ENCODE results near the gene UHRF2.

DNA sequence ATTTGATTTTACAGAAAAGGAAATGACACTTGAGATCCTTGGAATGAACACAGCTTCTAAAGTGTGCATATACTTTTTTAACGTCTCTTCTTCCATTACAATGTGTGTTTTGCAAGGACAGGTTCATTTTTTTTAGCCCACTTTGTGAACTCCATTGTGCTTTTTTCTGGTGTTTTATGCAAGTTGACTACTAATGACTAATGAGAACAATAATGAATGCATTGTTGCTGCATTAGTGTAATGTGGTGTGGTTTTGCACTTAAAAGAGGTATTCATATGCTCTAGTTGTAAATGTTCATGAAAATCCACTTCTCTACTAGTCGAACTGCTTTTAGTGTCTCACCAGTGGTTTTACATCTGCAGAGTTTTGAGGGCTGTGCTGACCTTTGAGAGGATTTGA is 93.6 kb downstream of the UHRF2 start:
- TF ChIP-seq FOXK2 (IDR thresholded peaks at IDR 0.05) (no peak), KDM5B (CRISPR knock-in tag; IDR thresholded peaks at IDR 0.05; ENCODE audit: borderline replicate concordance) (no peak), SMC3 (IDR thresholded peaks at IDR 0.05; ENCODE audit: low read length) (no peak), ZNF670 (CRISPR knock-in tag; IDR thresholded peaks at IDR 0.05; ENCODE audit: borderline replicate concordance) (no peak), CC2D1A (CRISPR knock-in tag; IDR thresholded peaks at IDR 0.05) (no peak), ZBTB8A (CRISPR knock-in tag; IDR thresholded peaks at IDR 0.05; ENCODE audit: borderline replicate concordance, low read depth) (no peak)
- TF ChIP-seq, protein P1, sequence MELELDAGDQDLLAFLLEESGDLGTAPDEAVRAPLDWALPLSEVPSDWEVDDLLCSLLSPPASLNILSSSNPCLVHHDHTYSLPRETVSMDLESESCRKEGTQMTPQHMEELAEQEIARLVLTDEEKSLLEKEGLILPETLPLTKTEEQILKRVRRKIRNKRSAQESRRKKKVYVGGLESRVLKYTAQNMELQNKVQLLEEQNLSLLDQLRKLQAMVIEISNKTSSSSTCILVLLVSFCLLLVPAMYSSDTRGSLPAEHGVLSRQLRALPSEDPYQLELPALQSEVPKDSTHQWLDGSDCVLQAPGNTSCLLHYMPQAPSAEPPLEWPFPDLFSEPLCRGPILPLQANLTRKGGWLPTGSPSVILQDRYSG (CRISPR knock-in tag; IDR thresholded peaks at IDR 0.05), result no peak
- TF ChIP-seq, protein P2, sequence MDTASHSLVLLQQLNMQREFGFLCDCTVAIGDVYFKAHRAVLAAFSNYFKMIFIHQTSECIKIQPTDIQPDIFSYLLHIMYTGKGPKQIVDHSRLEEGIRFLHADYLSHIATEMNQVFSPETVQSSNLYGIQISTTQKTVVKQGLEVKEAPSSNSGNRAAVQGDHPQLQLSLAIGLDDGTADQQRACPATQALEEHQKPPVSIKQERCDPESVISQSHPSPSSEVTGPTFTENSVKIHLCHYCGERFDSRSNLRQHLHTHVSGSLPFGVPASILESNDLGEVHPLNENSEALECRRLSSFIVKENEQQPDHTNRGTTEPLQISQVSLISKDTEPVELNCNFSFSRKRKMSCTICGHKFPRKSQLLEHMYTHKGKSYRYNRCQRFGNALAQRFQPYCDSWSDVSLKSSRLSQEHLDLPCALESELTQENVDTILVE (CRISPR knock-in tag; IDR thresholded peaks at IDR 0.05), result no peak
- TF ChIP-seq, protein P3, sequence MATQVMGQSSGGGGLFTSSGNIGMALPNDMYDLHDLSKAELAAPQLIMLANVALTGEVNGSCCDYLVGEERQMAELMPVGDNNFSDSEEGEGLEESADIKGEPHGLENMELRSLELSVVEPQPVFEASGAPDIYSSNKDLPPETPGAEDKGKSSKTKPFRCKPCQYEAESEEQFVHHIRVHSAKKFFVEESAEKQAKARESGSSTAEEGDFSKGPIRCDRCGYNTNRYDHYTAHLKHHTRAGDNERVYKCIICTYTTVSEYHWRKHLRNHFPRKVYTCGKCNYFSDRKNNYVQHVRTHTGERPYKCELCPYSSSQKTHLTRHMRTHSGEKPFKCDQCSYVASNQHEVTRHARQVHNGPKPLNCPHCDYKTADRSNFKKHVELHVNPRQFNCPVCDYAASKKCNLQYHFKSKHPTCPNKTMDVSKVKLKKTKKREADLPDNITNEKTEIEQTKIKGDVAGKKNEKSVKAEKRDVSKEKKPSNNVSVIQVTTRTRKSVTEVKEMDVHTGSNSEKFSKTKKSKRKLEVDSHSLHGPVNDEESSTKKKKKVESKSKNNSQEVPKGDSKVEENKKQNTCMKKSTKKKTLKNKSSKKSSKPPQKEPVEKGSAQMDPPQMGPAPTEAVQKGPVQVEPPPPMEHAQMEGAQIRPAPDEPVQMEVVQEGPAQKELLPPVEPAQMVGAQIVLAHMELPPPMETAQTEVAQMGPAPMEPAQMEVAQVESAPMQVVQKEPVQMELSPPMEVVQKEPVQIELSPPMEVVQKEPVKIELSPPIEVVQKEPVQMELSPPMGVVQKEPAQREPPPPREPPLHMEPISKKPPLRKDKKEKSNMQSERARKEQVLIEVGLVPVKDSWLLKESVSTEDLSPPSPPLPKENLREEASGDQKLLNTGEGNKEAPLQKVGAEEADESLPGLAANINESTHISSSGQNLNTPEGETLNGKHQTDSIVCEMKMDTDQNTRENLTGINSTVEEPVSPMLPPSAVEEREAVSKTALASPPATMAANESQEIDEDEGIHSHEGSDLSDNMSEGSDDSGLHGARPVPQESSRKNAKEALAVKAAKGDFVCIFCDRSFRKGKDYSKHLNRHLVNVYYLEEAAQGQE (IDR thresholded peaks at IDR 0.05; ENCODE audit: borderline replicate concordance in 1 of 2, low read depth in 1 of 2, low read length in 2 of 2), result no peak
- TF ChIP-seq, protein P4, sequence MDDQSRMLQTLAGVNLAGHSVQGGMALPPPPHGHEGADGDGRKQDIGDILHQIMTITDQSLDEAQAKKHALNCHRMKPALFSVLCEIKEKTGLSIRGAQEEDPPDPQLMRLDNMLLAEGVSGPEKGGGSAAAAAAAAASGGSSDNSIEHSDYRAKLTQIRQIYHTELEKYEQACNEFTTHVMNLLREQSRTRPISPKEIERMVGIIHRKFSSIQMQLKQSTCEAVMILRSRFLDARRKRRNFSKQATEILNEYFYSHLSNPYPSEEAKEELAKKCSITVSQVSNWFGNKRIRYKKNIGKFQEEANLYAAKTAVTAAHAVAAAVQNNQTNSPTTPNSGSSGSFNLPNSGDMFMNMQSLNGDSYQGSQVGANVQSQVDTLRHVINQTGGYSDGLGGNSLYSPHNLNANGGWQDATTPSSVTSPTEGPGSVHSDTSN (CRISPR knock-in tag; IDR thresholded peaks at IDR 0.05; ENCODE audit: borderline replicate concordance), result no peak
